IgD-negative memory B cell (primary cell): ENCODE measurements around the gene VAT1L. TPM values are rescaled to one million over a fixed set of nuclear protein-coding genes. Genes with fewer than 3 reads are reported as not detected.

ENCODE experiments used
- H3K27ac Mint-ChIP-seq, 3 donors: one replicate each; pipeline ENCODE4 v1.8.0; 2020 to 2022; ENCODE audit warnings: mild to moderate bottlenecking in 3 of 3, mixed read lengths in 3 of 3, moderate library complexity in 1 of 3
- H3K27me3 Mint-ChIP-seq: one replicate; pipeline ENCODE4 v1.8.0; 2021; ENCODE audit warnings: mixed read lengths
- H3K36me3 Mint-ChIP-seq: one replicate; pipeline ENCODE4 v1.8.0; 2020; ENCODE audit warnings: mild to moderate bottlenecking, mixed read lengths
- H3K4me1 Mint-ChIP-seq, 3 donors: one replicate each; pipeline ENCODE4 v1.8.0; 2020 to 2022; ENCODE audit warnings: mixed read lengths in 3 of 3, mild to moderate bottlenecking in 1 of 3
- H3K4me3 Mint-ChIP-seq, 4 donors: one replicate each; pipeline ENCODE4 v1.8.0; 2020 to 2022; ENCODE audit warnings: mild to moderate bottlenecking in 4 of 4, mixed read lengths in 4 of 4, moderate library complexity in 3 of 4
- H3K9me3 Mint-ChIP-seq, 3 donors: one replicate each; pipeline ENCODE4 v1.8.0; 2020 to 2021; ENCODE audit warnings: mixed read lengths in 3 of 3, mild to moderate bottlenecking in 1 of 3
- polyA plus RNA-seq: library from polyadenylated mRNA; unstranded; fragments of 300-500 nt; fragmentation: Illumina TruSeq; gene quantifications from one replicate; pipeline ENCODE4 v1.2.3, GENCODE V29; 2021

The VAT1L gene
- polyA plus RNA-seq, 1 donor from 2014 or later = not detected

DNA sequence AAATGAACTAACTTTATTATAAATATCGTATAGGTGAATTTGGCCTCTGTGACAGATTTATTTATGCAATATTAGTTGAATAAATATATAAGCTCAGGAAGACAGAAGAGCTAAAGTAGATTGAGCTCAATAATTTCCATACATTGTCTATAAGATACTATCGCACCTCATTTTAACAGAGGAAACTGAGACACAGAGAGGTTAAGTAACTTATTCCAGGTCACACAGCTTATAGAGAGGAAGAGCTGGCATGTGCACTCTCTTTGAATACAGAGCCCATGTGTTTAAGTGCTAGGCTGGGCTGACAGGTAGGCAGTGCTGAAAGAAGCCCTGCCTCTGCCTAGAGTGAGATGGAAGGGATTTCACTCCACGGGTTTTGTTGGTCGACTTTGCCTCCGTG is 48.4 kb downstream of the VAT1L start:
- Mint-ChIP-seq H3K36me3 (peaks cover 2% of the 10 kb centered on the region), H3K4me3 (no peak overlapping the region), H3K4me1 (no peaks in the 10 kb centered on the region), H3K9me3 (peaks cover 0 to 3% (median 2%) of the 10 kb centered on the region in 3 donors), H3K27me3 (peaks cover 3% of the 10 kb centered on the region), H3K27ac (no peak overlapping the region)

DNA sequence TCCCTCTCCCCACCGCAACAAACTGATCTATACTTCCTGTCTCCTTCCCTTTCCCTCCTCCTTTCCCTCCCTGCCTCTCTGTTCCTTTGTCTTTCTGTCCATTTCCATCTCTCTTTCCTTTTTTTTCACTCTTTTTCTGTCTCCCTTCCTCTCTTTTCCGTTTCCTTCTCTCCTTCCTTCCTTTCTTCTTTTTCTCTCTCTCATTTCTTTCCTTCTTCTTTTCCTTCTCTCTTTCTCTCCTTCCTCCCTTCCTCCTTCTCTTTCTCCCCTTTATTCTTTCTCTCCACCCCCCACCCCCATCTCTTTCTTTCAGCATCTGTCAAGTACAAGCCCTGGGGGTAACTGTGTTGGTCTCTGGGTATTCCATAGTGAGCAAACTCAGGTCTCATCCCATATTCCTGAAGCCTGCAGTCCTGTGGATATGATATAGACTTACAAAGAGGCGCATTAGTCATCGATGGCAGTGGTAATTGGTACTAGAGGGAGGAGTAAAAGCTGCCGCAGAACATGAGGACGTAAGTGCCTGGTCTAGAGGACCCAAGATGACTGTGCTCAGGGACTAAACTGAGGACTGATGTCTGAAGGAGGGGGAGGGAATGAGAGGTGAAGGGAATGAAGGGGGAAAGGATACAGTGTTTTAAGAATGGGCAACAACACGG is 50.4 kb downstream of the VAT1L start:
- Mint-ChIP-seq H3K27me3 (peaks cover 3% of the 10 kb centered on the region), H3K9me3 (peaks cover 0 to 1% (median 0%) of the 10 kb centered on the region in 3 donors), H3K4me3 (no peak overlapping the region), H3K36me3 (peaks cover 2% of the 10 kb centered on the region), H3K4me1 (no peaks in the 10 kb centered on the region), H3K27ac (no peak overlapping the region)

DNA sequence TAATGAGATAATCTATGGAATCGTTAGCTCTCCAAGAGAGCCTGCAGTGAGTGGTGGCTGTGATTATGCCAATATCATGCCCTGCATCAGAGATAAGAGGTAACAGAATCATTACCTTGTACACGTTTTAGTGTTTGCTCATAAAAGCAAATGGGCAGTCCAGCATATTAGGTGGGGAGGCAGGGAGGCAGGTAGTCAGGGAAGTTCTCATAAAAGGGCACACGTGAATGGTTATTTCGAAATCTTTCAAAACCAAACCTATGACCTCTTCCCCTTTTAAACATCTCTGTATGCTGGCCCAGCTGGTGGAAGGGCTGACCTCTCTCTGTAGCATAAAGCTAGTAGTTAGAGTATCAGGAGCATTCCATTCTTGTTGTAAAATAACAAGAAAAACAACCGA is 51.7 kb downstream of the VAT1L start:
- Mint-ChIP-seq H3K27ac (no peak overlapping the region), H3K4me3 (no peak overlapping the region), H3K36me3 (peaks cover 2% of the 10 kb centered on the region), H3K27me3 (peaks cover 3% of the 10 kb centered on the region), H3K9me3 (peaks cover 0 to 1% (median 0%) of the 10 kb centered on the region in 3 donors), H3K4me1 (no peaks in the 10 kb centered on the region)

DNA sequence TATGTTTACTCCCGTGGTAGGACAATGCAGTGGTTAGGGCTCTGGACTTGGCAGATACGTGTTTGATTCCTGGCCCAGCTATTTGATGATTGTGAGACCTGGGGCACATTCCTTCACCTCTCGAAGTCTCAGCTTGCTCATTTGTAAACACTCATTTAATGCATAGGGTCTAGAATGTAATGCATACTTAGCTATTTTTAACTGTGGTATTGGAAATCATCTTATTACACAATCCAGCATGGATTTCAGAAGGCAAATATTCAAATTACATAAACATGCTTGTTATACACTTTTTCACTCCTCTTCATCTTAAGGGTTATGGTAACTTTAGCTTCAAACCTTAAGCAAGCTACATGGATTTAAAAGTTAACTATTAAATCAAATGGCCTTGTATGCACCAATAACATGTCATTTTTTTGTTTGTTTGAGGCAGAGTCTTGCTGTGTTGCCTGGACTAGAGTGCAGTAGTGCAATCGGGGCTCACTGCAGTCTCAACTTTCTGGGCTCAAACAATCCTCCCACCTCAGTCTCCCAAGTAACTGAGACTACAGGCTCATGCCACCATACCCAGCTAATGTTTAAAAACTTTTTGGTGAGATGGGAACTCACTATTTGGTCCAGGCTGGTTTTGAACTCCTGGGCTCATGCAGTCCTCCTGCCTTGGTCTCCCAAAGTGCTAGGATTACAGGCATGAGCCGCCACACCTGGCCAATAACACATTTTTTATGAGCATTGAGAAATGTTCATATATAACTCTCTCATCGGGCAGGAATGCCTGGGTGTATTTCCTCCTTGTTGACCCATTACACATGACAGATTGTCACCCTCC is 52.5 kb downstream of the VAT1L start:
- Mint-ChIP-seq H3K4me3 (no peak overlapping the region), H3K9me3 (peaks cover 0 to 1% (median 0%) of the 10 kb centered on the region in 3 donors), H3K36me3 (no peaks in the 10 kb centered on the region), H3K27me3 (peaks cover 3% of the 10 kb centered on the region), H3K27ac (no peak overlapping the region), H3K4me1 (no peaks in the 10 kb centered on the region)

DNA sequence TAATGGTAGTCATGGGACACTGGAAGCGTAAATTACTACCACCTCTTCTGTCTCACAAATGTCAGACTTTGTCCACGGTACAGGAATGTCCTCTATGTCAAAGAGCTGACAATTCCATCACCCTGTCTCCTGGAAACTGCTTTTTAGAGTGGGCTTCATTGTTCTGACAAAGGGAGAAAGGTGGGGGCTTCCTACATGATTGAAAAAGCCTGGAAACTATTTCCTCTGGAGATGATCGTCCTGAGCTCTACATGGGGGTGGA is 53.1 kb downstream of the VAT1L start:
- Mint-ChIP-seq H3K9me3 (no peaks in the 10 kb centered on the region), H3K4me3 (no peak overlapping the region), H3K27me3 (peaks cover 3% of the 10 kb centered on the region)

DNA sequence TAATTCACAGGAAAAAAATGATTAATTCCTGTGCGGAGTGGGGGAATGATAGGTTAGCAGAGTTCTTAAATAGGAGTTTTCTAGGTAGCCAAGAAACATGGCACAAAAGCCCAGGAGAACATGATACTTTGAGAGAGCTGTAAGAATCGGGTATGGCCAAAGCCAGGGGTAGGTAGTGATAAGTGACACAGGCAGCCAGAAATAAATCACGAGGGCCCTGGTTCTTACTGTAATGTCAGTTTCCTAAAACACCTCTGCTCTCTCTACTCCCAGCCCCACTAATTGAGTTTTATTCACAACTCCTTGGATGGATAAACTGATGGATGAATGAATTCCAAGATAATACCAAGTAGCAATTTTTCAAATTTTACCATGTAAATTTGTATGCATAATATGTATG is 54.1 kb downstream of the VAT1L start:
- H3K4me1 Mint-ChIP-seq = no peaks in the 10 kb centered on the region
- no peak overlapping the region for H3K4me3 Mint-ChIP-seq
- H3K36me3 Mint-ChIP-seq = no peaks in the 10 kb centered on the region
- H3K27ac Mint-ChIP-seq = no peak overlapping the region
- no peaks in the 10 kb centered on the region for H3K9me3 Mint-ChIP-seq
- H3K27me3 Mint-ChIP-seq = peaks cover 3% of the 10 kb centered on the region

More for the DNA sequence above, 53.1 kb downstream of the VAT1L start:
- H3K36me3 Mint-ChIP-seq = no peaks in the 10 kb centered on the region
- no peak overlapping the region for H3K27ac Mint-ChIP-seq
- no peaks in the 10 kb centered on the region for H3K4me1 Mint-ChIP-seq

DNA sequence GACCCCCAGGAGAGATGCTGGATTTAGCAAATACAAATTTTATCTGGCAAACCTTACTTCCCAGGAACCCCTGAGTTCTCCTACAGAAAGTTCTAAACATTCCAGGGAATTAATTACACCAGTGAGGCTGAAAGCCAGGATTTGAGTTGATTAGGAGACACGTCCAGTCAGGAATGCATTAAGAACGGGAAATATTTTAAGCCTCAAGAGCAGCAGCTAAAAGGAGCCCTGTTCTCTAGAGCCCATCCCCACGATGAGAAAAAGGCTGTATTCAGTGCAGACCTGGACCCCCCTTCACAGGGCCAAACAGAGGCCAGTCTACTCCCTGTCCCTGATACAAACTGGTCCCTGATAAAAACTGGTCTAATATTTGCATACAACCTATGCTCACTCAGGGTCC is 55.0 kb downstream of the VAT1L start:
- Mint-ChIP-seq H3K36me3 (no peaks in the 10 kb centered on the region), H3K9me3 (peaks cover 0 to 3% (median 0%) of the 10 kb centered on the region in 3 donors), H3K4me1 (no peaks in the 10 kb centered on the region), H3K27ac (no peak overlapping the region), H3K27me3 (peaks cover 3% of the 10 kb centered on the region), H3K4me3 (no peak overlapping the region)

DNA sequence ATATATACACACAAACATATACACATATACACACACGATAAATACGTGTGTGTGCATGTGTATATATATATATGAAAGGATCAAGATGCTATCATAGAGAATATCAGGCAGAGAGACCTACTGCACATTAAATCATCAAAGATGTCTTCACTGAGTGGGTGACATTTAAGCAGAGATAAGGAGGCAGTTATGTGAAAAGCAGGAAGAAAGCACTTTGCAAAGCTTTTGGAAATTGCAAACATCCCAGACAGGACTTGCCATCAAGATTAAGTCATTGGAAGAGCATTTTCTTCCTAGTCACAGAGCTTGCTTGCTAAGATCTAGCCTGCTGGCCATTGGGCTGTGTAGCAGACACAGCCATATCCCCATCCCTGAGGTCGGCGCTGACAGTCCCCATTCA is 56.4 kb downstream of the VAT1L start:
- H3K4me3 Mint-ChIP-seq = no peak overlapping the region
- peaks cover 0 to 3% (median 0%) of the 10 kb centered on the region in 3 donors for H3K9me3 Mint-ChIP-seq
- no peak overlapping the region for H3K27ac Mint-ChIP-seq
- no peaks in the 10 kb centered on the region for H3K4me1 Mint-ChIP-seq
- no peaks in the 10 kb centered on the region for H3K36me3 Mint-ChIP-seq
- H3K27me3 Mint-ChIP-seq = no peaks in the 10 kb centered on the region

DNA sequence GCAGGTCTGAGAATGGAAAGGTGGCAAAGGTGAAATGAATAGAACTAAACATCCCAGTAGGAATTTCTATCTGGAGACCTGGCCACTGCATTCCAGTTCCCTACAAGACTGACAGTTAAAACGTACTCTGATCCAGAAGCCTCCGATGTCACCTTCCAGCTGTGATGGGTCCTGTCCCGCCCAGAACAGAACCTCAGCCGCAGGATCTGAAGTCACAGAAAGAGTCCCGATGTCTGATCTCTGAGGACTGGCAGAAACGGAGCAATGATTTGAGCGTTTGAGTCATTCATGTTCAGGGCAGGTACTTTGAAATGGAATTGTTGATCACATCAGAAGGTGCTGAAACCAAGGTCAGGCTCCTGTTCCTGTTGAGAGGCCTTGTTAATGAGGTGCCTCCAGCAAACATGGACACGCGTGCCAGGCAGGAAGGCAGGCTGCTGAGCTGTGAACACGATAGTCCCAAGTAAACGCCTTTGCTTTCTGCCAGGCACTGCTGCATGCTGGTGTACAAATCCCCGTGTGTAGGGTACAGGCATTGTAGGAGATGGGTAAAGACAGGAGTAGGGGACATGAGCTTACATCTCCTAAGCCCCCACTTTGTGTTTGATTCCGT is 61.4 kb downstream of the VAT1L start:
- no peak overlapping the region for H3K27ac Mint-ChIP-seq
- H3K9me3 Mint-ChIP-seq = peaks cover 0 to 3% (median 0%) of the 10 kb centered on the region in 3 donors
- no peak overlapping the region for H3K4me3 Mint-ChIP-seq
- H3K4me1 Mint-ChIP-seq = no peaks in the 10 kb centered on the region
- H3K27me3 Mint-ChIP-seq = peaks cover 3% of the 10 kb centered on the region
- no peaks in the 10 kb centered on the region for H3K36me3 Mint-ChIP-seq

DNA sequence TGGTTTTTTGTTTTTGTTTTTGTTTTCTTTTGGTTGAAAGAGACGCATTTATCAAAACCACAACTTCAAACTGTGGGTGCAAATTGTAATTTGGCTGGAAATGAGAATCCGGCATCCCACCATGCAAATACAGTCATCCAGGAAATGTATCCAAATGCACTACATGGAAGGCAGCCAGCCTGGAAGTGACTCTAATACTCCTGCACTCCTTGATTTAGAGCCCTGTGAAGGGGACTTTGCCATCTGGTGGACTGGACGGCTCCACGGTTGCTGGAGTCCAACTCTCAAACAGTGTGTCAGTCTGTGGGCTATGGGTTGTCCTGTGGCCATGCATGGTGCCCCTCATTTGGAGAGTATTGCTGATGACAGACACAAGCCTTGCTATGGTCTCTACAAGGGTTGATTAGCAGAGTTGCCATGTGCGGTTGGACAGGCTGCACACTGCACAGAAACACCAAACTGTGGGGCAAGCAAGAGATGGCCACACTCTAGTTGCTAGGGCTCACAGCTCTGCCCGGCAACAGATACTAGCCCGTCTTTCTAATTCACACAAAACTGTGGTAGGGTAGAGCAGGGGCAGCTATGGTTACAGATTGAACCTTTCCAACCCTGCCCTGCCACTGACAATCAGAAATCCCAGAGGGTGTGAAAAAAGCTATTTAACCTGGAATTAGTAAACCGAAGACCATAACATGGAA is 62.4 kb downstream of the VAT1L start:
- peaks cover 3% of the 10 kb centered on the region for H3K27me3 Mint-ChIP-seq
- H3K36me3 Mint-ChIP-seq = no peaks in the 10 kb centered on the region
- H3K4me1 Mint-ChIP-seq = no peaks in the 10 kb centered on the region
- H3K9me3 Mint-ChIP-seq = peaks cover 0 to 3% (median 0%) of the 10 kb centered on the region in 3 donors
- H3K27ac Mint-ChIP-seq = no peak overlapping the region
- H3K4me3 Mint-ChIP-seq = no peak overlapping the region

DNA sequence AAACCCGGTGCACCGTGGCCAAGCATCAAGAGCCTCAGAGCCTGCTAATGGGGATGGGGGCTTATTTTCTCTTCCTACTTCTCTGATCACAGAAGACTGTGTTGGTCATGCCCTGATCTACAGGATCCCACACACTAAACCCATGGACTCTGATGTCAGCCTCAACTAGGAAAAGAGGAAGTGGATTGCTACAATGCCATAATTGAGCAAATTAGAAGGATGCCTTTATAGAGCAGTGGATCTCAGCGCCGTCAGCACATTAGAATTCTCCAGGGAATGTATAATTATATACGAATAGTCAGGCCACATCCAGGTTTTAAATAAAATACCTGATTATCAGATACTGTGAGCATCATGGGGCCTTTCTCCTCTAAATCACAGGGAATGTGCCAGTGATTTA is 64.8 kb downstream of the VAT1L start:
- Mint-ChIP-seq H3K9me3 (no peaks in the 10 kb centered on the region), H3K27ac (no peak overlapping the region), H3K4me3 (no peak overlapping the region), H3K4me1 (no peaks in the 10 kb centered on the region), H3K36me3 (no peaks in the 10 kb centered on the region), H3K27me3 (peaks cover 3% of the 10 kb centered on the region)

DNA sequence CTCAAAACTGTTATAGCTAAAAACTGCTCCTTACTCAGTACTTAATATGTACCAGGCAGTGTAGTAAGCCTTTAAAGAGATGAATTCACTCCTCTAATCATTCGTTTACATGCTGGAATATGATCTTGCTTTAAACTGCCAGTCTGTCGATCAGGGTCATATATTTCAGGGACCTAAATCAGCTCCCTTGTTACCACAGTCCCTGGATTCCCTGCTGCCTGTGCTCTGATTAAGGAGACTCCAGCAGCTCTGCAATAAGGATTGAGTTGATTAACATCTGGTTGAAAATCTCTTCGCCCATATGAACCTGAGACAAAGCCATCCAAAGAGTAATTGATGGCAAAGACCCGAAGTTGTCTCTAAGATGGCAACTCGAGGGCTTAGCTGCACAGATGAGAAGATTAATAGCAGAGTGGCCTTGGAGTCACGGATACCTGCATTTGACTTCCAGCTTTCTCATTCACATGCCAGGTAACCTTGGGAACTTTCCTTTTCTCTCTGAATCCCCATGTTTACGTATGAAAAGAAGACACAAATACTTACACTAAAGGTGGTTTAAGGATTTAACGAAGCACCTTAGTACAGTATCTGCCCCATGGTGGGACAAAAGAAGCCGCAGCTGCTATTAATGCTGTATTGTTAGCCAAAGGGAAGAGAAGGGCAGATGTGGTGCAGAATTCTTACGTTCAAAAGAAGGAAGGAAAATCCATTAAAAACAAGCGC is 68.2 kb downstream of the VAT1L start:
- H3K27me3 Mint-ChIP-seq = peaks cover 3% of the 10 kb centered on the region
- H3K4me3 Mint-ChIP-seq = no peak overlapping the region
- no peaks in the 10 kb centered on the region for H3K4me1 Mint-ChIP-seq

DNA sequence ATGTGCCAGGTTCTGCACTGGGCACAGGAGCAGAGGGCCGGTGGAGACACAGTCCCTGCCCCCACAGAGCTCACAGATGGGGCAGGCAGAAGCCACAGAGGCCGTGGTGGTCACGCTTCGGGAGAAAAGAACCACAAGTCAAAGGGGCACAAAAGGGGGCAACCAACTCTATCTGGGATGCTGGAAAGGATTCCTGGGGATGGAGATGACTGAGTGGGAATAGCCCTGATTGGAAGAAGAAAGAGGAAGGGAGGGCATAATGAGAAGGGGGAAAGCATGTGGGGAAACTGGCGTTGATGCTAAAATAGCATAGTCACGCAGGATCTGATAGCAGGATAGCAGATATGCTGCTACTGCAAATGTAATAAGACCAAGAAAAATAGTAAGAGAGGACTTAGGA is 69.7 kb downstream of the VAT1L start:
- Mint-ChIP-seq H3K36me3 (no peaks in the 10 kb centered on the region), H3K27me3 (peaks cover 3% of the 10 kb centered on the region), H3K4me3 (no peak overlapping the region), H3K27ac (no peak overlapping the region), H3K4me1 (no peaks in the 10 kb centered on the region), H3K9me3 (no peaks in the 10 kb centered on the region)

More for the DNA sequence above, 68.2 kb downstream of the VAT1L start:
- H3K9me3 Mint-ChIP-seq = no peaks in the 10 kb centered on the region
- H3K36me3 Mint-ChIP-seq = no peaks in the 10 kb centered on the region
- no peak overlapping the region for H3K27ac Mint-ChIP-seq

DNA sequence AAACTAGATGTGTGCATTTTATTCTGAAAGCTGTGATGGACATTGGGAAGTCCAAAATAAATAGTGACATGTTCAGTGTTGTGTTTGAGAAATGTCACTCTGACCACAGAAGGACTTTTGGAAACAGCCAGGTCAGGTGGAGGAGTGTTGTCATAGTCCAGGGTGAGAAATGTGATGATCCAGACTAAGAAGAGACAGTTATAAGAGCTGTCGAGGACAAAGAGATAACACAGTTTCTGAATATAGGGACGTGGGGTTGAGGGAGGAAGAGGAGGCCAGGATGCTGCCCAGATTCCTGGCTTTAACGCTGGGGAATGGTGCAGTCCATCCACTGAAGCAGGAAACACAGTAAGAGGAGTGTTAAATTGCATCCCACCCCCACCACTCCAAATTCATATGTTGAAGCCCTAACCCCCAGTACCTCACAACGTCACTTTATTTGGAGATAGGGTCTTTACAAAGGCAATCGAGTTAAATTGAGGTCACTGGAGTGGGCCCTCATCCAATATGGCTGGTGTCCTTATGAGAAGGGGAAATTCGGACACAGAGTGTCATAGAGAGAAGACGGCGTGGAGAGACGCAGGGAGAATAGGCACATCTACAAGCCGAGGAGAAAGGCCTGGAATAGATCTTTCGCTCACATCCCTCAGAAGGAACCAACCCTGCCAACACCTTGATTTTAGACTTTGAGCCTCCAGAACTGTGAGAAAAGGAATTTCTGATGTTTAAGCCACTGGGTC is 71.3 kb downstream of the VAT1L start:
- no peaks in the 10 kb centered on the region for H3K27me3 Mint-ChIP-seq
- no peaks in the 10 kb centered on the region for H3K4me1 Mint-ChIP-seq
- H3K36me3 Mint-ChIP-seq = no peaks in the 10 kb centered on the region
- no peaks in the 10 kb centered on the region for H3K9me3 Mint-ChIP-seq
- H3K27ac Mint-ChIP-seq = no peak overlapping the region
- H3K4me3 Mint-ChIP-seq = no peak overlapping the region
